Measurements from ENCODE around the gene SLC35C1.
"Not testable (repeated sequence)": the region's sequence is repeated elsewhere in the genome, so short reads cannot be mapped to it uniquely, and the experiment has no call there.

Gene SLC35C1

GRCh38 chr11:45791524-45791923 is 13.4 kb upstream of the SLC35C1 start:
- DNase-seq = no peak

DNA sequence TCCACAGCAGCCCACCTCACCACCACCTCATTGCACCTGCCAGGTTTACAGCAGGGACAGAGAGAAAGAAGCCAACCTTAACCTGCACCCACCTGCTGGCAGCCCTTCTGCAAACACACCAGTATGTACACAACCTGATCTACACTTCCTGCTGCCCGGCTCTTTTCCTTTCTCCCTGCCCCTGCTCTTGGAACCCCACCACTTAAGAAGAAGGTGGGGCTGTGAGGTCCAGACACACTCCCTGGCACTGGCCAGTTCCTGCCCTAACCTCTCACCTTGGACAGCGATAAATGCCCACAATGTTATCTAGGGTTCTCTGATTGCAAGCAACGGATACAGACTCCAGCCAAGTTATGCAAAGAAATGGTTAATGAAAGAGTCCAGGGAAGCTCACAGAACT is 10.8 kb upstream of the SLC35C1 start:
- DNase-seq = no peak

DNA sequence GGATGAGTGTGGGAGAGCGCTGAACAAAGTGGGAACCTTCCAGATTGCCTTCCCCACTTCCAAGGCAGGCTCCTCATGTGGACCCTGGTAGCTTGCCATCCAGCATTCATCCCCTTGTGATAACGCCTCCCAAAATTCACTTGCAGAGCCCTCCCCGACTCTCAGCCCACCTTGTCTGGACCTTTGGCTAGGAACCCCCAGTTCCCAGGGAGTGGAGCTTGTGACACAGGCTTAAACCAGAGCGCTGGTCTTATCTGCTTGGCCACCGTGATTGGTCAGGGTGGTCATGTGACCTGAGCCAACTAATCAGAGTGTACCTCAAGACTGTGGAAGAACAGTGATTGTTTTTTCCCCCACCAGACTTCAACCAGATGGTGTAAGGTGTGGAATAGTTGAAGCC is 9.6 kb upstream of the SLC35C1 start:
- DNase-seq = no peak

GRCh38 chr11:45796461-45796861 is 8.5 kb upstream of the SLC35C1 start:
- DNase-seq = no peak

- DNase-seq = no peak
Observed at GRCh38 chr11:45798793-45799441, 6.0 kb upstream of the SLC35C1 start.

GRCh38 chr11:45799562-45799961 is 5.4 kb upstream of the SLC35C1 start:
- no peak for DNase-seq

DNA sequence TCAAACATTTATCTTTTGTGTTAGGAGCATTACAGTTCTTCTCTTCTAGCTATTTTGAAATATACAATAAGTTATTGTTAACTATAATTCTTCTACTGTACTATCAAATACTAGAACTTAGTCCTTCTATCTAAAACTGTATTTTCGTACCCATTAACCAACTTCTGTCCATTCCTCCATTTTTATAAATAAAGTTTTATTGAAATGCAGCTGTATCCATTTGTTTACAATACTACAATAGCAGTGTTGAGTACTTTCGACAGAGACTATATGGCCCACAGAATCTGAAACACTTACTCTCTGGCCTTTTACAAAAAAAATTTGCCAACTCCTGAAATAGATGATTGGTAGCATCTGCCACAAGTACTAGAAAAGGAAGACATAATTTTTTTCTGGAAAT is 4.7 kb upstream of the SLC35C1 start:
- DNase-seq = no peak

DNA sequence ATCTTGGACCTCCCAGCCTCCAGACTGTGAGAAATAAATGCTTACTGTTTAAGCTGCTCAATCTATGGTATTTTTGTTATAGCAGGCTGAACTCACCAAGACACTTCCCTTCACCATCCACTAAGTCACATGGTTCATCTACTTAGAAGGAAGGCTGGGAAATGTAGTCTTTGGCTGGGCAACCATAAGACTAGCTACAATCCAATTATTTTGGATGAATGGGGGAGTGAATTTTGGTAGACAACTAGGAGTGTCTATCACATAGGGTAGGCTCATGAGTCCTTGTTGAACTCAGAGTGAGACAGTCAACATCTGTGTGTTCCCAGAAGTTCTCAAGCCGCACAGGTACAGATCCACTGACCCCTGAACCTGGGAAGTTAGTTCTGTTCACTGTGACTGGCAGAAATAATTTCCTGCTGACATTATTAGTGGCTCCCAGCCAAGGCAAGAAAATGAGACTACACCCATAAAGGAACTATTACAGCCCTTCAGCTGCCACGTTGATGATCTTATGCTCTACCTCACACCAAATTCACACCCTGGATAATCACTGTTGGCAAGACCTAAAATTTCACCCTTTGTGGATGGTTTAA is 3.1 kb upstream of the SLC35C1 start:
- no peak for DNase-seq

DNA sequence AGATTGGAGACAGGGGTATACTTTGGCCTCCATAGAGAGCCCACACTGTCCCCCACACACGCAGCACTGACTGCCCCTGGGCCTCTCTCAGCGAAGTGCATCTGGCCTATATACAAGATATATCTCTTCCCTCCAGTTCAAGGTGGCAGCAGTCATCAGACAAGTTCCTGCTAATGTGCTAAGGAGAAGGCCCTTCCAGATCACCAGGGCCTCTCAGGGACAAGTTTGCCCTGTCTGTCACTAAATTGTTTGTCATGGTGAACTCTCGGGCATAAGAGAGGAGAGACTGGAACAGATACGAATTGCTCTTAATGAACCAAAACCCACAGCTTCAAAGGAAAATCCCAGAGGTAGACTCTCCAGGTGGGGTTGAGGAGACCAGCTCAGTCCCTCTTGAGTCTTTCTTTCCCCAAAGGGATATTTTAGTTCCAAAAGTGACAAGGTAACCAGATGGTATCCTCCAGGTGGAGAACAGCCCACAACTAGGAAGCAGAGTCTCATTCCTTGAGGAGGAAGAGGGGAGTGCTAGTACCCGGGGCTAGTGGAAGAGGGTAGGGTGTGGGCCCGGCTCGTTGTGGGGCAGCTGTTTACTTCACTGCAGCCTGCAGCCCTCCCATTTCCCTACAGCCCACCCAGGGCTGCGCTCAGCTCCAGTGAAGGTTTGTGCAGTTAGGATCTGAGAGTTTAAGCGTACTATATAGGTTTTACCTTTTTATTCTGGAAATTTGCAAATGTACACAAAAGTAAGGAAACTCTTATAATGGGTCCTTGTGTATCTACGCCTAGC is 2.2 kb upstream of the SLC35C1 start:
- DNase-seq = no peak

- DNase-seq = peak; percentile 80
Observed at GRCh38 chr11:45803971-45804760, 783 bp upstream of the SLC35C1 start.

- no peak for DNase-seq
Observed at GRCh38 chr11:45805305-45806071, 539 bp downstream of the SLC35C1 start.

DNA sequence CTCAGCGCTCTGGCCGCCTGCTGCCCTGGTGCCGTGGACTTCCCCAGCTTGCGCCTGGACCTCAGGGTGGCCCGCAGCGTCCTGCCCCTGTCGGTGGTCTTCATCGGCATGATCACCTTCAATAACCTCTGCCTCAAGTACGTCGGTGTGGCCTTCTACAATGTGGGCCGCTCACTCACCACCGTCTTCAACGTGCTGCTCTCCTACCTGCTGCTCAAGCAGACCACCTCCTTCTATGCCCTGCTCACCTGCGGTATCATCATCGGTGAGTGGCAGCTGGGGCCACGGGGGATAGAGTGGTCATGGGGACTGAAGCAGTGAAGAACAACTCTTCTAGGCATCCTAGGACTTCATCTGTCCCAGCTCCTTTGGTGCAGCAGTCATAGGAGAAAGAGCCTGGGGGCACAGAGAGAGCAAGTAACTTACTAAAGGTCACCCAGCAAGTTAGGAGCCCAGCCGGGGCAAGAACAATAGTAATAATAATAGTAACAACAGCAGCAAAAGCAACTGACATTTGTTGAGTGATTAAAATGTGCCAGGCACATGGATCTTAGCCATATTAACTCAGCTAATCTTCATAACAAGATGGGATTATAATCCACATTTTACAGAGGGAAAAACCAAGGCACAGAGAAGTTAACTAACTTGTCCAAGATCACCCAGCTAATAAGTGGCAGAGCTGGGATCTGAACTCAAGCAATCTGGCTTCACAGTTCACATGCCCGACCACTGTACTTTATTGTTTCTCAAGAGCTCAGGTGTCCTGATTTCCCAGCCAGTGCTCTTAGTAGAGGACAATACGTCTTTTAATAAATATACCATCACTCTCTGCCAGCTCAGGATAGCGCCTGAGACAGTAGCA is 1.4 kb downstream of the SLC35C1 start:
- no peak for DNase-seq

DNA sequence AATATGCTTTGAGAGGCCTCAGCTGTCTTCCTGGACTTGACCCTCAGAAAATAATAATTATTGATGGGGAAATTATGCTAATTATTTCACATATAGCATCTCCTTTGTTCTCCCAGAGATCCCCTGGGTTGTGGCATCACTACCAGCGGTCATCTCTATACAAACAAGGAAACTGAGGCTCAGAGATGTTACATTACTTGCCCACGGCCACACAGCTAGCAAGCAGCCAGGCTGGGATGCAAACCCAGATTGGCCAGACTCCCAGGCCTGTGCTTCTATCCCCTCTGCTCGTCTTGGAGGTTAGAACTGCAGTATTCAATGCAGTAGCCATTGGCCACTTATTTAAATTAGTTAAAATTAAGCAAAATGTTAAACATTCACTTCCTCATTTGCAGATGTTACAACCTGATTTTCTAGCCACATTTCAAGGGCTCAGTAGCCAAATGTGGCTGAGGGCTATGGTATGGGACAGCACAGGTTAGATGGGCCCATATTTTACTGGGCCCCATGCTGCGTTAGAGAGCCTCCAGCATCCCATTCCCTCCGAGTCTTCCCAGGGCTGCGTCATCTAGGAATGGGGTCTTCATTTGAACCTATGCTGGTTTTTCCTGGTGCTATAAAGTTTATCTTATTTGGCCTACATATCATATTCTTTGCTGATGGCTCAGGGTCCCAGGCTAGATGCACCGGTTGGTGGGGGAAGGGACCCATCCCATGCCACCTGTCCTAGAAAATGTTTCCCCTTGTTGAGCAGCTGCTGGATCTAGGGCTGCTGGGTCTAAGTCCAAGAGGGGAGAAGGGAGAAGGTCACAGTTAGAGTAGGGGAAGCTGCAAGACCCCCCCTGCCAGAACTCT is 2.2 kb downstream of the SLC35C1 start:
- DNase-seq = no peak

GRCh38 chr11:45807792-45808238 is 2.9 kb downstream of the SLC35C1 start:
- no peak for DNase-seq

GRCh38 chr11:45808427-45808826 is 3.5 kb downstream of the SLC35C1 start:
- DNase-seq = not testable (repeated sequence)

DNA sequence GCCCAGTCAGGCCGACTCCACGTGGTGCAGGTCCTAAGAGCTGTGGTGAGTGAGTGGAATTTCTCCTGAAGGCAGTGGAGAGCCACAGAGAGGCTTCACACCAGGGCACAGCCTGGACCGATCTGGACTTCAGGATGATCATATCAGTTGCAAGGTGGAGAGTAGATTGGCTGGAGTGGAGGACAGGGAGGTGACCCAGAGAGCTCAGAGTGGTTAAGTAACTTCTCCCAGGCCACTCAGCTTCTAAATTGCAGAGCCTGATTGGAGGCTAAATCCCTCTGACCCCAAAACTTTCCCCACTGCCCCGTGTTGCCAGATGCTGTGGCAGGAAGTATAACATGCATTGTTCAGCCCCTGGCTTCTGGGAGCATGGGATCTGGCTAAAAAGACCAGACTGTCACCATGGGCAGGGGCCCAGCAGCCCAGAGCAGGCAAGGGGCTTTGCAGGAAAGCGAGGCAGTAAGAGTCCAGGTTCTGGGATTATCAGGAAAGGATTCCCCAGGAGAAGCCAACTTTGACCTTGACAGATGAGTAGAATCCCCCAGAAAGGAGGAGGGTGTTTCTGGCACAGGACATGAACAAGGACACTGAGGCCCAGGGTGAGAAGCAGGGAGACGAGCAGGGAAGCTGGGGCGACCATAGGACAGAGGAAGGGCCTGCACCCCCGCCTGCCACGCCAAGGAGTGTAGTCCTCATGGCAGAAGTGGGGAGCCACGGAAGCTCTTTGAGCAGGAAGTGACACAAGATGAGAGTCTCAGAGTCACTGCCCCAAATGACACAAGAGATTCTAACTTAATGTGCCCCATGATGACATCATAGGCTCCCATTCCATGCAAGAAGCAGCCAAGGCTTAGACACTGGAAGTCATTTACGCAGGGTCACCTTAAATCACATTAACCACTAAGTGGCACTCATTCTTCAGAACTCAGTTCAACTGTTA is 4.8 kb downstream of the SLC35C1 start:
- no peak for DNase-seq

DNA sequence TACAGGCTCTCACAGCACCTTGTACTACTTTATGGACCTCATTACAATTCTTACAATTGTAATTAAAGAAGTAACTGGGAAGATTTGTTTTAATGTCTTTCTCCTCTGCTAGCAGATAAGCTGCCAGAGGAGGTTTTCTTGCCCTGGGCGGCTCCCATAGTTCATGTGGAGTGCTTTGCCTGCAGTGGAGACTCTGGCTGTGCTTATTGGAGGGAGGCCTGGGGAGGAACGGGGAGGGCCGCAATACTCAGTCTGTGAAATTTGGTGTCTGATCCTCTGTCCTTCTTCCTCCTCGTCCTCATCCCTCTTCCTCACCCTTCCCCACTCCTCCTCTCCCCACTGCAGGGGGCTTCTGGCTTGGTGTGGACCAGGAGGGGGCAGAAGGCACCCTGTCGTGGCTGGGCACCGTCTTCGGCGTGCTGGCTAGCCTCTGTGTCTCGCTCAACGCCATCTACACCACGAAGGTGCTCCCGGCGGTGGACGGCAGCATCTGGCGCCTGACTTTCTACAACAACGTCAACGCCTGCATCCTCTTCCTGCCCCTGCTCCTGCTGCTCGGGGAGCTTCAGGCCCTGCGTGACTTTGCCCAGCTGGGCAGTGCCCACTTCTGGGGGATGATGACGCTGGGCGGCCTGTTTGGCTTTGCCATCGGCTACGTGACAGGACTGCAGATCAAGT is 5.6 kb downstream of the SLC35C1 start:
- DNase-seq = no peak

GRCh38 chr11:45811109-45811435 is 6.1 kb downstream of the SLC35C1 start:
- DNase-seq = no peak

Data from RPMI8226 (cell line).